K562 (cell line): ENCODE data around the gene SYNPO2. TPM values are rescaled to one million over a fixed set of nuclear protein-coding genes. Genes with fewer than 3 reads are reported as not detected.

ENCODE experiments used
- ATAC-seq: fragments of 200-7000 bp; cut with Tn5 transposase; 3 replicates; pipeline ENCODE4 v1.9.1; 2020; ENCODE audit warnings: moderate library complexity
- BruUV-seq: library from RNA; stranded (reverse); fragments of 400-500 nt; replicated peaks from 2 replicates; lab custom pipeline; 2021; lab: Mats Ljungman, UMichigan
- CTCF ChIA-PET: fragments of 300-600 bp; formaldehyde crosslinking; extraction: SDS; loops from one replicate; lab custom pipeline; 2021; ENCODE audit warnings: low intra/inter-chr PET ratio; lab: Yijun Ruan, JAX
- POLR2A ChIA-PET: fragments of 300-600, 350-650 bp; sonication (Branson Sonifier 250); formaldehyde crosslinking; extraction: SDS; loops from one replicate; lab custom pipeline; 2021; ENCODE audit warnings: antibody characterized with exemption, inconsistent platforms; lab: Yijun Ruan, JAX
- DNase-seq, 4 experiments: peaks; one replicate each; pipeline versions ENCODE4 v3.0.0 to v3.0.0-alpha.2; 2011 to 2018; ENCODE audit warnings: low spot score in 3 of 4, mixed read lengths in 3 of 4; ENCODE audit errors: extremely low read depth in 1 of 4
- FAIRE-seq: peaks from 2 replicates; lab custom pipeline; 2011; peaks lifted over from hg19 to GRCh38; lab: Jason Lieb, UNC
- H2AFZ ChIP-seq: 2 replicates; pipeline ENCODE4 v1.6.0; 2011; ENCODE audit warnings: low read depth, low read length, control low read depth, inconsistent platforms
- H3K27ac ChIP-seq: fragments of 200-600 bp; 3 replicates; pipeline ENCODE4 v1.8.0; 2011; ENCODE audit warnings: low read depth, mild to moderate bottlenecking, control low read depth, inconsistent platforms, low read length, moderate library complexity, mixed read lengths; ENCODE audit errors: extremely low read depth
- H3K27me3 ChIP-seq, 2 experiments: fragments of 300-600 bp in 1 of 2; 2 replicates in 1 of 2; 3 replicates in 1 of 2; pipeline versions ENCODE4 v1.6.0 to v1.8.0; 2011; ENCODE audit warnings: inconsistent platforms in 2 of 2, low read length in 2 of 2, mild to moderate bottlenecking in 1 of 2, mixed read lengths in 1 of 2, moderate library complexity in 1 of 2; ENCODE audit not compliant: control insufficient read depth in 2 of 2, insufficient read depth in 2 of 2
- H3K36me3 ChIP-seq: fragments of 300-600 bp; 3 replicates; pipeline ENCODE4 v1.8.0; 2011; ENCODE audit warnings: mild to moderate bottlenecking, low read length, inconsistent platforms; ENCODE audit not compliant: control insufficient read depth, insufficient read depth
- H3K4me1 ChIP-seq, 2 experiments: fragments of 200-600 bp in 1 of 2; replicated peaks in 1 of 2; 2 replicates in 1 of 2; 3 replicates in 1 of 2; pipeline versions ENCODE4 v1.5.1 to v1.8.0; 2011; ENCODE audit warnings: inconsistent platforms in 2 of 2, low read length in 2 of 2, mild to moderate bottlenecking in 1 of 2, mixed read lengths in 1 of 2, moderate library complexity in 1 of 2; ENCODE audit not compliant: control insufficient read depth in 2 of 2, insufficient read depth in 2 of 2
- H3K4me2 ChIP-seq: 2 replicates; pipeline ENCODE4 v1.6.1; 2011; ENCODE audit warnings: low read length, control low read depth, inconsistent platforms, mixed read lengths; ENCODE audit not compliant: insufficient read depth
- H3K4me3 ChIP-seq: fragments of 200-600 bp; sonication (generic), shearing (Covaris generic); 2 replicates; pipeline ENCODE4 v1.5.1; 2016; ENCODE audit warnings: control low read depth, inconsistent platforms
- H3K79me2 ChIP-seq: fragments of 200-600 bp; 3 replicates; pipeline ENCODE4 v1.8.0; 2011; ENCODE audit warnings: low read length, inconsistent platforms; ENCODE audit not compliant: control insufficient read depth, insufficient read depth
- H3K9ac ChIP-seq, 2 experiments: 2 replicates each; pipeline versions ENCODE4 v1.6.0 to v1.6.1; 2011; ENCODE audit warnings: low read depth in 2 of 2, low read length in 2 of 2, control low read depth in 1 of 2, inconsistent platforms in 1 of 2, mild to moderate bottlenecking in 1 of 2, mixed read lengths in 1 of 2; ENCODE audit not compliant: insufficient read depth in 1 of 2
- H3K9me1 ChIP-seq: one replicate; pipeline ENCODE4 v1.6.0; 2011; ENCODE audit warnings: inconsistent platforms, mild to moderate bottlenecking, low read length, moderate library complexity; ENCODE audit not compliant: control insufficient read depth, insufficient read depth
- H3K9me3 ChIP-seq: replicated peaks from 2 replicates; pipeline ENCODE4 v1.5.1; 2011; ENCODE audit warnings: low read depth, low read length, inconsistent platforms; ENCODE audit not compliant: control insufficient read depth, insufficient read depth
- H4K20me1 ChIP-seq: replicated peaks from 2 replicates; pipeline ENCODE4 v1.6.1; 2011; ENCODE audit warnings: low read length, inconsistent platforms, mixed read lengths; ENCODE audit not compliant: control insufficient read depth, insufficient read depth
- CHD4 ChIP-seq: fragments of 200-600 bp; sonication (generic); IDR thresholded peaks from 3 replicates; pipeline ENCODE4 v1.6.1; 2012; ENCODE audit warnings: low read depth, mild to moderate bottlenecking, mixed read lengths, low read length, inconsistent platforms; ENCODE audit not compliant: insufficient read depth, insufficient replicate concordance, poor library complexity, severe bottlenecking
- CREM ChIP-seq: IDR thresholded peaks from 2 replicates; pipeline ENCODE4 v1.6.1; 2014; ENCODE audit warnings: antibody characterized with exemption, low read depth
- KAT7 ChIP-seq: sonication (generic); formaldehyde crosslinking; IDR thresholded peaks from 2 replicates; pipeline ENCODE4 v1.8.0; 2022; ENCODE audit warnings: missing genetic modification reagents, mild to moderate bottlenecking, borderline replicate concordance
- in situ Hi-C: fragments of 300-500 bp; cut with MboI; formaldehyde crosslinking; loops from 4 replicates; pipeline ENCODE4 v1.15.0; 2018; ENCODE audit warnings: inconsistent platforms, mixed read lengths
- intact Hi-C: fragments of 100-400 bp; cut with micrococcal nuclease; formaldehyde crosslinking; loops from 2 replicates; pipeline ENCODE4 v1.14.2; 2022
- polyA plus RNA-seq, 8 experiments: library from polyadenylated mRNA; depleted of rRNA in 4 of 8; stranded (reverse) in 5 of 8; unstranded in 3 of 8; fragments of >200 nt; fragmentation: Nextera tagmentation in 2 of 8; fragmentation: Illumina TruSeq in 1 of 8; extraction: Ambion mirVana in 2 of 8; extraction: Trizol in 1 of 8; gene quantifications; 2 replicates each; pipeline versions ENCODE4 v1.2.1 to v1.2.3, GENCODE V29; 2011 to 2014; ENCODE audit warnings: inconsistent platforms in 1 of 8, missing spikeins in 1 of 8
- total RNA-seq, 7 experiments: library from RNA; depleted of rRNA in 6 of 7; stranded (reverse); fragments of >200 nt in 6 of 7; fragmentation: Illumina TruSeq in 2 of 7; extraction: Trizol in 2 of 7; gene quantifications; 2 replicates each; pipeline versions ENCODE4 v1.2.1 to v1.2.3, GENCODE V29; 2011 to 2021; ENCODE audit warnings: low replicate concordance in 1 of 7
- TF ChIP-seq, protein P1 (sequence below): fragments of 450-650 bp; IDR thresholded peaks from one replicate; pipeline ENCODE4 v1.6.1; 2018; ENCODE audit warnings: mild to moderate bottlenecking, moderate library complexity; ENCODE audit not compliant: partially characterized antibody
- TF ChIP-seq, protein P2 (sequence below): fragments of 250-450 bp; sonication (Bioruptor Pico); IDR thresholded peaks from 2 replicates; pipeline ENCODE4 v1.6.1; 2021; ENCODE audit warnings: mild to moderate bottlenecking

The SYNPO2 gene
- total and polyA plus RNA-seq, 9 of the 15 experiments (the other 6 are each of a cell fraction or from before 2014, with no cell fraction given): 0.03 to 0.18 TPM; not detected in 7

DNA sequence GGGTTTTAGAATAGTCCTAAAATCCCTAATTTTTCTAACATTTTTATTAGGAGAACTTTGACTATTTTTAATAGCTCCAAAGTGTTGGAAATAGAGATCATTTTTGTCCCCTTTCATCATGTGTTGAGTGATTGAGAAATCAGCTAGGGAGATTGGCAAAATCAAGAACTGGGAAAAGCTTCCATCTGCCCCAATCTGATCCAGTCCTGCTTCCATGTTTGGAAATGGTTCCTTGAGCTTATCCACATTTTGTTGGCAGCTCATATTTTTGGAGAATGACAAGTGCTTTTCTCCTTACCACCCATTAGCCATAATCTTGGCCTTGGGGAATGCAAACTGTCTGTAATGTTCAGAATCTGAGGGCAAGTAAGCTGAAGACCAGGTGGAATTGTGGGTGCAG lies 73.9 kb downstream of the SYNPO2 start:
- intact Hi-C loops: no loop called here
- no peak for ATAC-seq
- no peaks in the 10 kb centered on the region for H3K36me3 ChIP-seq
- ChIA-PET POLR2A (interaction anchor here (0.6 kb wide), 1 partner anchor 48 kb away, joined by 4 read pairs; no protein-coding TSS in a partner anchor), CTCF (no interaction called here)
- H3K9me1 ChIP-seq: no peaks in the 10 kb centered on the region
- no peak overlapping the region for H3K27ac ChIP-seq
- H4K20me1 ChIP-seq: no peaks in the 10 kb centered on the region
- H3K4me1 ChIP-seq: no peaks in the 10 kb centered on the region
- no peak for FAIRE-seq
- no TSS peak for BruUV-seq
- H3K27me3 ChIP-seq: peaks cover 0 to 3% of the 10 kb centered on the region in 2 experiments; a peak in 1 of 5 replicates
- no peak overlapping the region for H3K4me3 ChIP-seq
- no peak for DNase-seq
- H3K9me3 ChIP-seq: no peaks in the 10 kb centered on the region
- TF ChIP-seq, protein P1, sequence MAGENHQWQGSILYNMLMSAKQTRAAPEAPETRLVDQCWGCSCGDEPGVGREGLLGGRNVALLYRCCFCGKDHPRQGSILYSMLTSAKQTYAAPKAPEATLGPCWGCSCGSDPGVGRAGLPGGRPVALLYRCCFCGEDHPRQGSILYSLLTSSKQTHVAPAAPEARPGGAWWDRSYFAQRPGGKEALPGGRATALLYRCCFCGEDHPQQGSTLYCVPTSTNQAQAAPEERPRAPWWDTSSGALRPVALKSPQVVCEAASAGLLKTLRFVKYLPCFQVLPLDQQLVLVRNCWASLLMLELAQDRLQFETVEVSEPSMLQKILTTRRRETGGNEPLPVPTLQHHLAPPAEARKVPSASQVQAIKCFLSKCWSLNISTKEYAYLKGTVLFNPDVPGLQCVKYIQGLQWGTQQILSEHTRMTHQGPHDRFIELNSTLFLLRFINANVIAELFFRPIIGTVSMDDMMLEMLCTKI: no peak
- TF ChIP-seq CREM: no peak
- TF ChIP-seq, protein P2, sequence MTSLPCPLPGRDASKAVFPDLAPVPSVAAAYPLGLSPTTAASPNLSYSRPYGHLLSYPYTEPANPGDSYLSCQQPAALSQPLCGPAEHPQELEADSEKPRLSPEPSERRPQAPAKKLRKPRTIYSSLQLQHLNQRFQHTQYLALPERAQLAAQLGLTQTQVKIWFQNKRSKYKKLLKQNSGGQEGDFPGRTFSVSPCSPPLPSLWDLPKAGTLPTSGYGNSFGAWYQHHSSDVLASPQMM (CRISPR knock-in tag): no peak
- TF ChIP-seq CHD4: no peak
- TF ChIP-seq KAT7 (CRISPR knock-in tag): no peak
- TF ChIP-seq, all 486 proteins: peak for 0
- Histone ChIP-seq H3K79me2 (no peaks in the 10 kb centered on the region), H3K4me2 (no peak overlapping the region), H2AFZ (no peak overlapping the region), H3K9ac (no peak overlapping the region)
- in situ Hi-C loops: no loop called here
